SJSA1 (cell line): ENCODE data around the gene NCBP3. TPM values are rescaled to one million over a fixed set of nuclear protein-coding genes. Genes with fewer than 3 reads are reported as not detected.
"Not testable (repeated sequence)": the region's sequence is repeated elsewhere in the genome, so short reads cannot be mapped to it uniquely, and the experiment has no call there.

ENCODE experiments used
- DNase-seq, 2 experiments: peaks; one replicate each; pipeline ENCODE4 v3.0.0-alpha.2; 2015 to 2020; ENCODE audit warnings: low spot score in 2 of 2, low read depth in 1 of 2
- H3K27ac ChIP-seq: fragments of 250-450 bp; sonication (Bioruptor Pico); 2 replicates; pipeline ENCODE4 v1.5.1; 2020; ENCODE audit warnings: mild to moderate bottlenecking, moderate library complexity
- H3K27me3 ChIP-seq: fragments of 250-450 bp; sonication (Bioruptor Pico); replicated peaks from 2 replicates; pipeline ENCODE4 v1.5.1; 2020; ENCODE audit warnings: mild to moderate bottlenecking, moderate library complexity
- H3K36me3 ChIP-seq: fragments of 250-450 bp; sonication (Bioruptor Pico); 2 replicates; pipeline ENCODE4 v1.5.1; 2020; ENCODE audit warnings: mild to moderate bottlenecking
- H3K4me1 ChIP-seq: fragments of 250-450 bp; sonication (Bioruptor Pico); replicated peaks from 2 replicates; pipeline ENCODE4 v1.6.1; 2021; ENCODE audit warnings: mild to moderate bottlenecking
- H3K4me3 ChIP-seq: fragments of 250-450 bp; sonication (Bioruptor Pico); 2 replicates; pipeline ENCODE4 v1.5.1; 2020; ENCODE audit warnings: mild to moderate bottlenecking
- H3K9me3 ChIP-seq: fragments of 250-450 bp; sonication (Bioruptor Pico); replicated peaks from 2 replicates; pipeline ENCODE4 v1.5.1; 2020; ENCODE audit warnings: mild to moderate bottlenecking
- total RNA-seq: library from RNA; depleted of rRNA; stranded (reverse); fragments of >200 nt; shearing (Covaris generic); gene quantifications from 2 replicates; pipeline ENCODE4 v1.2.3, GENCODE V29; 2014

The NCBP3 gene
- total RNA-seq, 1 experiment from 2014 or later = 16.8 TPM

GRCh38 chr17:3870871-3871306 is 24.8 kb upstream of the NCBP3 start:
- Histone ChIP-seq H3K9me3 (no peaks in the 10 kb centered on the region), H3K27me3 (no peaks in the 10 kb centered on the region), H3K4me3 (no peak overlapping the region), H3K4me1 (peaks cover 11% of the 10 kb centered on the region), H3K36me3 (peaks cover 70% of the 10 kb centered on the region), H3K27ac (no peak overlapping the region)
- peak; percentile 44 to 55 for DNase-seq

GRCh38 chr17:3867606-3868005 is 21.6 kb upstream of the NCBP3 start:
- Histone ChIP-seq H3K4me3 (no peak overlapping the region), H3K9me3 (no peaks in the 10 kb centered on the region), H3K27ac (no peak overlapping the region), H3K4me1 (peaks cover 11% of the 10 kb centered on the region), H3K27me3 (no peaks in the 10 kb centered on the region), H3K36me3 (peaks cover 67% of the 10 kb centered on the region)
- no peak for DNase-seq

GRCh38 chr17:3867106-3867505 is 21.1 kb upstream of the NCBP3 start:
- H3K4me3 ChIP-seq = no peak overlapping the region
- H3K4me1 ChIP-seq = peaks cover 10% of the 10 kb centered on the region
- no peaks in the 10 kb centered on the region for H3K9me3 ChIP-seq
- DNase-seq = peak in 1 of 2 experiments; percentile 40
- no peak overlapping the region for H3K27ac ChIP-seq
- H3K36me3 ChIP-seq = peaks cover 67% of the 10 kb centered on the region
- H3K27me3 ChIP-seq = no peaks in the 10 kb centered on the region

- Histone ChIP-seq H3K4me3 (no peak overlapping the region), H3K4me1 (peaks cover 6% of the 10 kb centered on the region), H3K36me3 (peaks cover 69% of the 10 kb centered on the region), H3K9me3 (no peaks in the 10 kb centered on the region), H3K27me3 (no peaks in the 10 kb centered on the region), H3K27ac (no peak overlapping the region)
- DNase-seq = peak in 1 of 2 experiments; percentile 38
Measured at GRCh38 chr17:3866276-3866675, 20.2 kb upstream of the NCBP3 start.

- H3K4me3 ChIP-seq = no peak overlapping the region
- H3K36me3 ChIP-seq = peaks cover 74% of the 10 kb centered on the region
- H3K27me3 ChIP-seq = no peaks in the 10 kb centered on the region
- DNase-seq = peak in 1 of 2 experiments; percentile 42
- no peaks in the 10 kb centered on the region for H3K4me1 ChIP-seq
- H3K9me3 ChIP-seq = no peaks in the 10 kb centered on the region
- no peak overlapping the region for H3K27ac ChIP-seq
Measured at GRCh38 chr17:3865176-3865575, 19.1 kb upstream of the NCBP3 start.

GRCh38 chr17:3864534-3864933 is 18.5 kb upstream of the NCBP3 start:
- H3K9me3 ChIP-seq = no peaks in the 10 kb centered on the region
- no peaks in the 10 kb centered on the region for H3K4me1 ChIP-seq
- DNase-seq = no peak
- H3K36me3 ChIP-seq = peaks cover 75% of the 10 kb centered on the region
- H3K27me3 ChIP-seq = no peaks in the 10 kb centered on the region
- H3K4me3 ChIP-seq = no peak overlapping the region
- no peak overlapping the region for H3K27ac ChIP-seq

- Histone ChIP-seq H3K9me3 (no peaks in the 10 kb centered on the region), H3K4me3 (no peak overlapping the region), H3K27ac (no peak overlapping the region), H3K4me1 (no peaks in the 10 kb centered on the region), H3K27me3 (no peaks in the 10 kb centered on the region), H3K36me3 (peaks cover 64% of the 10 kb centered on the region)
- DNase-seq = no peak
Measured at GRCh38 chr17:3861761-3862681, 16.0 kb upstream of the NCBP3 start.

GRCh38 chr17:3860939-3861700 is 15.1 kb upstream of the NCBP3 start:
- no peak for DNase-seq
- no peaks in the 10 kb centered on the region for H3K27me3 ChIP-seq

GRCh38 chr17:3859940-3860339 is 13.9 kb upstream of the NCBP3 start:
- Histone ChIP-seq H3K4me1 (no peaks in the 10 kb centered on the region), H3K36me3 (peaks cover 46% of the 10 kb centered on the region), H3K4me3 (no peak overlapping the region), H3K27me3 (no peaks in the 10 kb centered on the region), H3K9me3 (no peaks in the 10 kb centered on the region), H3K27ac (no peak overlapping the region)
- DNase-seq = no peak

More at GRCh38 chr17:3860939-3861700, 15.1 kb upstream of the NCBP3 start:
- H3K4me1 ChIP-seq = no peaks in the 10 kb centered on the region
- H3K4me3 ChIP-seq = no peak overlapping the region
- H3K27ac ChIP-seq = no peak overlapping the region
- H3K36me3 ChIP-seq = peaks cover 58% of the 10 kb centered on the region
- H3K9me3 ChIP-seq = no peaks in the 10 kb centered on the region

- Histone ChIP-seq H3K27ac (no peak overlapping the region), H3K27me3 (no peaks in the 10 kb centered on the region), H3K9me3 (no peaks in the 10 kb centered on the region), H3K4me3 (no peak overlapping the region), H3K4me1 (no peaks in the 10 kb centered on the region), H3K36me3 (peaks cover 29% of the 10 kb centered on the region)
- no peak for DNase-seq
Measured at GRCh38 chr17:3857261-3858105, 11.4 kb upstream of the NCBP3 start.

GRCh38 chr17:3854204-3854603 is 8.2 kb upstream of the NCBP3 start:
- H3K9me3 ChIP-seq, H3K27ac ChIP-seq, H3K4me3 ChIP-seq, H3K4me1 ChIP-seq, H3K27me3 ChIP-seq, DNase-seq, H3K36me3 ChIP-seq: not testable (repeated sequence)

GRCh38 chr17:3852561-3852960 is 6.5 kb upstream of the NCBP3 start:
- Histone ChIP-seq H3K27ac (no peak overlapping the region), H3K4me1 (no peaks in the 10 kb centered on the region), H3K9me3 (no peaks in the 10 kb centered on the region), H3K27me3 (no peaks in the 10 kb centered on the region), H3K36me3 (no peaks in the 10 kb centered on the region), H3K4me3 (no peak overlapping the region)
- no peak for DNase-seq

GRCh38 chr17:3851461-3852100 is 5.5 kb upstream of the NCBP3 start:
- H3K4me1 ChIP-seq = no peaks in the 10 kb centered on the region
- H3K27me3 ChIP-seq = no peaks in the 10 kb centered on the region
- no peaks in the 10 kb centered on the region for H3K36me3 ChIP-seq
- no peaks in the 10 kb centered on the region for H3K9me3 ChIP-seq
- no peak overlapping the region for H3K4me3 ChIP-seq
- DNase-seq = no peak
- H3K27ac ChIP-seq = no peak overlapping the region
